HG03432 (cell line): ENCODE data around the gene LRBA.

Experiments used
- ATAC-seq: cut with Tn5 transposase; IDR thresholded peaks from one replicate; pipeline ENCODE4 v1.9.1; 2021; ENCODE audit warnings: mild to moderate bottlenecking, moderate library complexity; ENCODE audit not compliant: unreplicated experiment

Gene LRBA

DNA sequence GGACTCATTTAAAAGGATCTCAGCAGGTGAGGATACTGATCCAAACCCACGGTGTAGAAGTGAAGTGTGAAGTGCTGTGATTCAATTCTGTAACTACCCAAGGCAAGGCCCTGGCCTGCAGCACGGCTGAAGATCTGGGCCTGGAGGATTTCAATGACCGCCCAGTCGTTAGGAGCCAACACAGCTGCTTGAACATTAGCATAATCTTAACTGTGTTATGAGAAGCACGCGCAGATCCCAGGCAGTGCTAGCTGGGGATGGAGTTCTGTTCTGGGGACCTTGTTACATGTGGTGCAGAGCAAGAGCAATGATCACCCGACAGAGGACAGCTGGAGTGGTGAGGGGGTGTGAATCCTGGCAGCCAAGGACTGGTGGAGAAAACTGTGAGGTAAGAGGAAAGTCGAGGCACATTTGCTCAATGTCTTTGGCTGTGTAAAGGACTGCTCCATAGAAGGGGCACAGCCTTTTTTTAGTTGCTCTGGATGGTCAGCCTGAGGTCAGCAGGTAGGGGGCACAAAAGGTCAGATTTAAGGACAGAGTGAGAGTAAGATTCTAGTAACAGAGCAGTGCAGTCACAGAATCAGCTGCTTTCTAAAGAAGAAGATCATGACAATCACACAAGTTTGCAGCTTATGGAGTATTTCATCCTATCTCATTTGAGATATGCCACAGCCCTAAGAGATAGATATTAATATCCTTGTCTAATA, 755.1 kb downstream of the LRBA start:
- no peak for ATAC-seq

DNA sequence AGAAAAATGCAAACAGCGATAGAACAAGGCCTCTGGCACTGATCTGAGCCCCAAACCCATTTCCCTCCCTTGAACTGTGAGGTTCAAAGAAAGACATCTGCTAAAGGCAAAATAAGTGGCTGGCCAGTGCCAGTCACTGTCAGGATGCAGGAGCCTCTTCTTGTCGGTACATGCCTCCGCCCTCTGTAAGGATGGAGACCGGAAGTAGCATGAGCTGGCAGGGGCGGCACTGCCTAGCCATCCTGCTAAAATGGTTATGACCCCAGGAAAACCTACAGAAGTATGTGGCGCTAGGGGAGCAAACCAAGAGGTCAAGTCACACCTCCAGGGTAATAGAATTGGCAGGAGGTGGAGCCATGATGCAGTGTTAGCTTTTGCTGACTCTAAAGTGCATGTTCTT, 756.5 kb downstream of the LRBA start:
- no peak for ATAC-seq

DNA sequence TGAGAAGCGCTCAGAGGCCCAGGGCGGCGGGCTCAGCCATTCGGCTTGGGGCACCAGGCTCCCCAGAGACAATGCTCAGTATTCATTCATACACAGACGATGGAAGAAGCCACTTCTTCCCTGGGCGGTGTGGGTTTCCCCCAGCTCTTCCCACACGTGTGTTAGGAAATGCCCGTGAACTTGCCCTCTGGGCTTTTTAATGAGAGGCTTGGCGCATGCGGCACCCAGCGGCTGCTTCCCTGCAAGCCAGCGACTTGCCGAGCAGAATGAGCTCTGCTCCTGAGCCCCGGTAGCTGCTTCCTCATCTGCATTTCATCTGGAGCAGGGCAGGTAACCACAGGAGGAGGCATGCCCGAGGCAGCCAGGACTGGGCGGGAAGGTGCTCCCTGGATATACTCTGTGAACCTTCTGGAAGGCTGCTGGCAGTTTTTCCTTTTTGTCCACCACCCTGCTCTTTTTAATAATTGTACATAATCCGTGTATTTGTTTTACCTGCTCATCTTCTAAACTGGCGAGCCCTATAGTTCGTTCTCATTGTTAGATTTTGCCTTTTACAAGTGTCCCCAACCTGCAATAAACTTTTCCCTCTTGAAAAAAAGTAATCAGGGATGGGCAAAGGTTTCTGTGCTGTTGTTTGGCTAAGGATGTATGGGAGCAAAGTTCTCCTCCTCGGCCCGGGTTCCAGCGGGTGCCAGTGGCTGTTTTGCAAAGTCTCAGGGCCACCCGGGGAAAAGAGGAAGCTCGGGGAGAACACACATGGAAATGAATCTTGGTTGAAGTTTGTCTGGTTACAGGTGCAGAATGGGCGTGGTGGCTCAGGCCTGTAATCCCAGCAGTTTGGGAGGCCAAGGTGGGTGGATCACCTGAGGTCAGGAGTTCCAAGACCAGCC, 758.0 kb downstream of the LRBA start:
- ATAC-seq: no peak

DNA sequence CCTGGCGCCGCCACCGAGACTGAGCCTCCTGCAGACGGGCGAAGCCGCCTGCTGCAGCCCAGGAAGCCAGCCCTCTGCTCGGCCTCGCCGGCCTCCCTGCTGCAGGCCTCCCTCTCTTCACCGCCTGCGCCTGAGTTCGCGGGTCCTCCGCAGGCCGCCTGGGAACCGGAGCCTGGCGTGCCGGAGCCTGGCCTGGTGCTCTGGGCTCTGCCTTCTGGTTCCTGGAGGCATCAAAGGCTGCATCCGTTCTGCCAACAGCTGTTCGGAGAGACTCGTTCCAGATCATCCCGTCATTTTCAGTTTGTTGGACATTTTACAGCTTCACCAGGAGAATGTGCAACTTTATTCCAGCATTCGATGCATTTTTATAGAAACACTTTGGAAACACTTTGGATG, 758.9 kb downstream of the LRBA start:
- no peak for ATAC-seq

DNA sequence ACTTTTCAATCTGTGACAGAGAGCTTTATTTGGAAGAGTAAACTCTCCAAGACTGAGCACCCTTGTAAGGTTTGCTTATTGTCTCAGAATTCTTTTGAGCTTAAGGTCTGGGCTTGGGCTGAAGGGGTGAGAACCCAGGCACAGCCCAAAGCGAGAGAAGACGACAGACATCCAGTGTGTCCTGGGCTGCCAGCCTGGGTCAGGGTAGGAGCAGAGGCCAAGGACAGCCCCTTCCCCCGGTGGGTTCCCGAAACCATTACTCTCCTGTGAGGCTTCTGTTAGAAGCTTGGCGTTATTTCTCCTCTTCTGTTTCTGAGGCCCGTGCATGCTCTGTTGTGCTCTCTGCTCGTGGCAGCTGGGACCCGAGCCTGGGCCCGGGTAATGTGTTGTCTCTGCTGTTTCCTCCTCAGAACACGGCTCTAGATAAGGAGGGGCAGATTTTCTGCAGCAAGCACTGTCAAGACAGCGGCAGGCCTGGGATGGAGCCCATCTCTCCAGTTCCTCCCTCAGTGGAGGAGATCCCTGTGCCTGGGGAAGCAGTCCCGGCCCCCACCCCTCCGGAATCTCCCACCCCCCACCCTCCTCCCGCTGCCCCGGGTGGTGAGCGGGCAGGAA, 759.4 kb downstream of the LRBA start:
- no peak for ATAC-seq

DNA sequence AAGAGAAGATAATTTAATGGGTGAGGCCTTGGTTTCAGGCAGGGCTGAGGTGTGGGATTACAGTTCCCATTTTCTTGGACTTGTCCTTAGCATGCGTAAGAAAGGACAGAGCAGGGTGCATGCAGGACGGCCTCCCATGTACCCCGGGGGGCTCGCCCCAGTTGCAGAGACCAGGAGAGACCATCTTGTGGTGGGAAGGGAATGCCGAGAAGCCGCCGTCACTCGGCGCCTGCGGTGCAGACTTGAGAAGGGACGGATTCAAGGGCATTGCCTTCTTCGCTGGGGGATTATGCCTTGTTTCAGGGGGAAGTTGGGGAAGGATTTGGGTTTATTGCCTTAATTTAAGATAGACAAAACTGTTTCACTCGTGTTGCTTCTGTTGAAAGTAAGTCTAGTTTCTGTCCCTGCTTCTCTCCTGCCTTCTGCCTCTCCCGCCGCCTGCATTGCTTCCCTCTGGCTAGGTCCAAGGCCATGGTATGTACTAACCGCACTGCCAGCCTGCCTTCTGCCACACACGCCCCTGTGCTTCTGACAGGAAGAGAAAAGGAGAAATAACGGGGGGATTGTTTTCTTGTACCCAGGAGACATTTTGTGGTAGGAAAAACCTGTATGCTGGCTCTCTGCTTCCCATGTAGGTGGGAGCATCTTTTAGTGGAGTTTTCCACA, 761.0 kb downstream of the LRBA start:
- ATAC-seq: no peak

DNA sequence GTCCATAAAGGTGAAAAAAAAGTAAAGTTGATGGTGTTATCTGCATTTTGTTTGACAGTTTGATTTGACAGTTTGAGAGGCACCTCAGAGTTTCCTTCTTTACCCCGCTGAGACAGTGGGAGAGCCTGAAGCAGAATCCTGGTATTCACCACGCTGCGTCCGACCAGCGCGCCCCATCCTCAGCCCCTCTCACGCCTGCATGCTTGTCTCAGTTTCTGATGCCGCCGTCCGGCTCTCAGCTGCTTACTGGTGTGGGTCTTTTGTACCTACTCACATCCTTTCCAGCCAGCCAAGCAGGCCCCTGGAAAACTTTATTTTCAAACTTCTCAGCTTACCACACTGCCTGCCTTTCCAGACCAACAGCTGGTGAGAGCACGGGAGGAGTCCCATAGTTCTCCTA, 761.7 kb downstream of the LRBA start:
- ATAC-seq: no peak

DNA sequence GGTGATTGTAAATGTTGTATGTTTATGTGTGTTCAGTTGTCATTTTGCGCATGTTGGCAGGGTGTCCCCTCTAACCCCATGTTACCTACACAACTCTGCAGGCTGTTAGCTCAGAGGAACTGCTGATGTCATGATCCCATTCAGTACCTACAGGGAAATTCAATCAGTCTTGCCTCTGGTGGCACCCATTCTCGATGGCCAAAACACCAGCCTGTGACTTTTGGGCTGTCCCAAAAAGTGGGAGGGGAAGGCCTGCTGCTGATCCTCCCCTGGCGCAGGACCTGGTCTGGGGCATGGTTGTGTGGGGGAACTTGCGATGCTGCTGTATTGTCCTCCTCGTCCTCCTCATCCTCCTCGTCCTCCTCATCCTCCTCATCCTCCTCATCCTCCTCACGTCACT, 762.3 kb downstream of the LRBA start:
- no peak for ATAC-seq

DNA sequence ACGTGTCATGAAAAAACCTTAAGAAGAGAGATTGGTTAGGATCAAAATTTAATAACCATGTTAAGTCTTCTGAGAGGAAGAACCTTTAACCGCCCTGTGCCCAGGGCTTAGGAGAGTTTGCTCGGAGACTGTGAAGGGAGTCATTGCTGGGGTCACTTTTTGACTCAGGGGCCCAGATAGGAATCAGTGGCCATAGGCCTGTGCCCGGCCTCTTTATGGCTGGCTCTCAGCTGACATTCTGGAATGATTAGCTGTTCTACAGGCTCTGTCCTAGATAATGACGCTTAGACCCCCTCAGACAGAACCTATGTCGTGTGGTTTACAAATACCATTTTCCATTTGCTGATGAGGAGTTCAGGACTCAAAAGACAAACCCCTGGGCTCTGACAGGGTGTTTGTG, 762.8 kb downstream of the LRBA start:
- ATAC-seq: no peak

DNA sequence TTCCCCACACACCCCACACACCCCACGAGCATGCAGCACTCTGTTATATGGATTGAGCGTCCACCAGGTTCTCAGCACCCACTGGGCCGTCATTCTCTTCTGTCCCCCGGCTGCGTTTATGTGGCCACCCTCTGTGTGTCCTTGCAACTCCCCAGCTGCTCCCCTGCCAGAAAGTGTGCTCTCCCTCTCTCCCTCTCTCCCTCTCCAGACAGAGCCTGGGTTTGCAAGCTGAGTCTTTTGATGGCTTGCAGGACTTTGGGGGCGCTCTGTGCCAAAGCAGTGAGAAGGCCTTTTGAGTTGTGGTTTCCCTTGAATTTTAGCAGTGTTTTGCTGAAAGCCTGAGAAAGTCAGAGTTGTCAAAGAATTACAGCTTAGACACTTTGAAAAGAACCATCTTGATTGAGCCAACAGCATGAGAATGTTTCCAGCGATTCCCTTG, 763.3 kb downstream of the LRBA start:
- ATAC-seq: no peak

DNA sequence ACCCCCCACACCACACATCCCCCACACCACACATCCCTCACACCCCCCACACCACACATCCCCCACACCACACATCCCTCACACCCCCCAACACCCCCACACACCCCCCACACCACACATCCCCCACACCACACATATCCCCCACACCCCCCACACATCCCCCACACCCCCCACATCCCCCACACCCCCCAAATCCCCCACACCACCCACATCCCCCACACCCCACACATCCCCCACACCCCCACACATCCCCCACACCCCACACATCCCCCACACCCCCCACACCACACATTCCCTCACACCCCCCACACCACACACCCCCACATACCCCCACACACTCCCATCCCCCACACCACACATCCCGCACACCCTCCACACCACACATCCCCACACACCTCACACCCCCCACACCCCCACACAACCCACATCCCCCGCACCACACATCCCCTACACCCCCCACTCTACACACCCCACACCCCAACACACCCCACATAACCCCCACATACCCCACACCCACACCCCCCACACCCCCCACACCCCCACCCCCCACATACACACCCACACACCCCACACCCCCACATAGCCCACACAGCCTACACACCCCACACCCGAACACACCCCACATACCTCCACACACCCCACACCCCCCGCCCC, 764.0 kb downstream of the LRBA start:
- no peak for ATAC-seq

DNA sequence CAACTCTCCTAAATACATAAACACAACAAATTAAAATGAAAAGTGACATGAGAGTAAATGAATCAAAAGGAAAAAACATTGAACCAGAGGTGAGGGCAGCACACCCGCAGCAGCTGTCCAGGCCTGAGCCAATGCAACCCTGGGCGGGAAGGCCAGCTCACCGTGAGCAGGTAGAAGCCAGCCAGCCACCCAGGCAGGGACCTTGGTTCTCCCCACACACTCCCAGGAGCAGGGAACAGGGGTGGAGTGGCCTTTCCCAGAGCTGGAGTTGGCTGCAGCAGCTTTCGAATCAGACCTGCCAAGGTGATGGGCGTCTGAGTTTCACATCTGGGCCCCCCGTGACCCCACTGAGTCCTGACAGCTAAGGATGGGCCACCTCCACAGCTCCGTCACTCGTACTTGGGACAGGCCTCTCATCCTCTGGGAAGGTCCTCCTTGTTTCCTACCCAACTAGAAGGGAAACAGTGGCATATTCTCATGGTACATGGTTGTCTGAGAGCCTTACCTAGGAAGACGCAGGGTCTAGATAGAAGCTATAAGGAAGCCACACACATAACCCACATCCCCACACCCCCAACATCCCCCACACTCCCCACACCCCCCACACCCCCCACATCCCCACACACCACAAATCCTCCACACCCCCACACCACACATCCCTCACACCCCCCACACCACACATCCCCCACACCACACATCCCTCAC, 764.6 kb downstream of the LRBA start:
- ATAC-seq: no peak

DNA sequence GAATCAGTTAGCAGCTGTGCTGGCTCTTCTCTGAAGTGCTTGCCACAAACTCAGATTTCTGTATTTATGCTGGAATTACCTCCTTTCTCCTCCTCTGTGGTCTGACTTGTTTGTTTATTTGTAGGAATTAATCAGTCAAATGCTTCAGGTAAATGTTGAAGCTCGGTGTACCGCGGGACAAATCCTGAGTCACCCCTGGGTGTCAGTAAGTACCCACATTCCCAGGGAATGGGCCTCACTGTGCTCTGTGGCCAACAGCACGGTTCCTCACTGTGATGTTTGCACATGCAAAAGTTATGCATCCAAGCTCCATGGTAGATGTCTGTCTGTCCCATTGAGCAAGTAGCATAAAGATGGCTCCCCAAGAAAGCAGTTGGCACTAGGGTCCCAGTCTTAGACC, 766.9 kb downstream of the LRBA start:
- ATAC-seq: no peak

DNA sequence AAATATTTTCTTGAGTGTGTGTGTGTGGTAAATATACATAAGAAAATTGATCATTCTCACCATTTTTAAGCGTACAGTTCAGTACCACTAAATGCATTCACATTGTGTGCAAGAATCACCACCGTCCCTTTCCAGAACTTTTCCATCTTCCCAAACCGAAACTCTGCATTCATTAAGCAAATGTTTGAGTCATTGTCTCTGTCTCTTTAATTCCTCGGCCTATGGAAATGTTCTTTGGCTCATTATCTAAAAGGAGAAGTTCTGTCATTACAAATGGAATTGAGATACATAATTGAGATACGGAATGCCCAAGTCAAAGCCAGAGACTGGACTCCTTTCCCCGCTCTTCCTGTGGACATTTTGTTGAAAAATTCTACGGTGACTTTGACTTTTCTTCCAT, 767.9 kb downstream of the LRBA start:
- ATAC-seq: no peak

DNA sequence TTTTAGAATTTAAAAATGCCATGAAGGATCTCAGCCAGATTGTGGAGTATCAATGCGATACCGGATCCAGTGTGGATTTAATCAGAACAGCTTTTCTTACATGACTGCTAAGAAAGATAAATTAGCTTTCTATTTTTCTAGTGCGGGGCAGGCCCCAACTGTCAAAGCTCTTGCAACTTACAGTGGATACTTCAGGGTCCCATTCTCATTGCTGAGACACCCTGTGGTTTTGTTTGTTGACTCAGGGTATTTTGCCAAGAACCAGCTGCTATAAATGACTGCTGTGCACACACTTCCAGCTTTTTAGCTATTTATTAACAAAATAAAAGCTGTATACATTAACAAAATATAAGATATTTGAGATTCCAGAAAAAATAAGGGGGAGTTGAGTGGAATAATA, 770.5 kb downstream of the LRBA start:
- no peak for ATAC-seq

DNA sequence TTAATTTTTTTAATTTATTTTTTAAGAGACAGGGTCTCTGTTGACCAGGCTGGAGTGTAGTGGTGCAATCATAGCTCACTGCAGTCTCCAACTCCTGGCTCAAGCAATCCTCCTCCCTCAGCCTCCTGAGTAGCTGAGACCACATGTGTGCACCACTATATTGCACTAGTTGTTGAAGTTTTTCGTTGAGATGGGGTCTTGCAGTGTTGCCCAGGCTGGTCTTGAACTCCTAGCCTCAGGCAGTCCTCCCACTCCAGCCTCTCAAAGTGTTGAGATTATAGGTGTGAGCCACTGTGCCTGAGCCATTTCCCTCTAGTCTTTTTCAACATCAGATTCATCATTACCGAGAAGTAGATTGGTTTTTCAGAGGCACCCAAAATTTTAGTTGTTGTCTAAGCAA, 771.2 kb downstream of the LRBA start:
- ATAC-seq: no peak

DNA sequence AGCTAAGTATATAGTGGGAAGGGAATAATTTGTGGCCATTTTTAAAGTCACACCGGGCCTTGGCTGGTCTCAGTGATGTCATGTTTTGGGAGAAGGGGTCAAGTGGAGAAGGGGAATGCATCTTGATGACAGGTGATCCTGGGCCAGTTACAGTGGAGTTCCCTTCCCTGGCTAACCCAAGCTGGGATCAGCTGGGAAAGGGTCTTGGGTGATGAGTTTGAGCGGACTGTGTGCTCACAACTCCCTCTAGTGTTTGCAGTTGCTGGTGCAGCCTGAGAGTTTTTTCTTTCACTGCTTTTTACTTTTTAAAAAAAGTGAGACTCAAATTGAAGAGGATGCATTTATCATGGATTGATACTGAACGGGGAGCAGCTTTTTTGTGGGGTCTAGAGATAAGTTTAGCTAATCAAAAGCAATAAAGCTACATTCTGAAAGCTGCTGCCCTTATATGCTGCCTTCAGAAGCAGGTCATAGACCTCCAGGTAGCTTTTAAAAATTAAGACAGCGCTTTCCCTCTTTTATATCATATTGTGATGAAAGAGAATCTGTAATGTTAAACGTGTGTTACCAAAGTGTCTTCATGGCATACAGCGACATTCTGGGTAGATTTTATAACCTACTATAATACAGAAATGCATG, 772.1 kb downstream of the LRBA start:
- no peak for ATAC-seq

DNA sequence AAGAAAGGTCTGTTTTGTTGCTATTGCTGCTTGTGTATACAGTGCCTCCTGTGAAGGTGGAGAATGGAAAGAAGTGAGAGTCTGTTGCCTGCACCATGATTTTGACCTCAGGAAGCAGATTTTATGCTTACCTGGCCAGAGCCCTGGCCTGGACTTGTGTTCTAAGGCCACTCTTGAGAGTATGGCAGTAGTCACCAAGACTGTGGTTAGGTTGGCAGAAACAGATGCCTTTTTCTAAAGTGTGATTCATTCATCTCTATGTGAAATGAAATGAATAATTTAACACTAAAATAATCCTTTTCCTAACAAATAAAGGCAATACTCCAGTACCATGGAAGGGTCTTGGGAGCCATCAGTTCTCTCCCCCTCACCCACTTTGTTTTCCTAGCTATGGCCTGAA, 775.1 kb downstream of the LRBA start:
- ATAC-seq: no peak

DNA sequence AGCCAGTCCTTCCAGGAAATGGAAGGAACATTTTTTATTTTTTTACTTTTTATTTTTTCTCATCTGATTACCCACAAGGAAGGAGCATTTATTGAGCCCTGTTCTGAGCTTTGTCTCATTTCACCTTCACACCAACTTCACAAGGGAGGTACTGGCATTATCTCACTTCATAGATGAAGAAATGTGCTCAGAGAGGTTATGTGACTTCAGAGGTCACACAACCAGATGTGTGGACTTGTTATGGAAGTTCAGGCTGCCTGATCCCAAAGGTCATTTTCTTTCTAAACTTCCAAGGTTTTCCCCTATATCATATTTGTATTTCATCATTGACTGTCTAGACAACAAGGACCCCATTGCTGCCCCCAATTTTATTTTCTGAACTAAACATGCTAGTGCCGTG, 776.5 kb downstream of the LRBA start:
- no peak for ATAC-seq
